ENCODE results near the gene MED25. TPM values are rescaled to one million over a fixed set of nuclear protein-coding genes. Genes with fewer than 3 reads are reported as not detected.

Gene MED25
- total and polyA plus RNA-seq, 9 of the 15 experiments (the other 6 are each of a cell fraction or from before 2014, with no cell fraction given) = 4.1 to 93.9 (median 19.3) TPM

DNA sequence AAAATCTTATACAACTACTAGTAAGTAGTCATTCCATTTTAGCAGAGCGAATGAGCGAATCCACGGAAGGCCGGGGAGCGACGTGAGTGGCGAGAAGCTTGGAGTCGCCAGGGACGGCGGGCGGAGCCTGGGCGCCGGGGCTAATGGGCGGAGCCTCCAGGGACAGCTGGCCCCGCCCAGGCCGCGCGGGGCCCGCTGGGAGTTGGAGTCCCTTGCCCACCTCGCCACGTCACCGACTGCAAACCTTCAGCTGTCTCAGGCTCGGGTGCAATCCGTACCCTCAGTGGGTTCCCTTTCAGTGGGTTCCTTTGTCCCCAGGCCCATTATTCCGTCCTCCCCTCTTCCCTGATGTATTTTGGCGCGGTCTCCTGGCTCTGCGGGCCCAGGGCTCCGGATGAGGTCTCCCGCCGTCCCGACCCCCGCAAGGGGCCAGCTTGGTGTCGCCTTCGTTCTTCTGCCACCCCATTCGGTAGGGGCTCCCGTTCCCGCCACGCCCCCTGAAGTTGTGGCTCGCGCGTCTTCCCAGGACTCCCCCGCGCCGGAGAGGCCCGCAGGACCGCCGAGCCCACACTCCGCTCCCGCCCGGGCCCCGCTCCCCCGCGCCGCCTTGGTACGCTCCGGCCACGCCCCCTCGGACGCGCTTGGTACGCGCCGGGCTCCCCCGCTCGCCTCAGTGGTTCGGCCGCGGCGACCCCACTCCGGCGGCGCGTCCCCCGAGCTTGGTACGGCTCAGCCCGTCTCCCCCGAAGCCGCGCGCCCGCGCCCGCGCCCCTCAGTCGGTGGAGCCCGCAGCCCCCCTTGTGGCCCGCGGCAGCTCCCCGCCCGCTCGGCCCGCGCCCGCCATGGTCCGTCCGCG, 32.6 kb downstream of the MED25 start, which contains the start of gene PTOV1 (continued):
- TF ChIP-seq, protein P1, sequence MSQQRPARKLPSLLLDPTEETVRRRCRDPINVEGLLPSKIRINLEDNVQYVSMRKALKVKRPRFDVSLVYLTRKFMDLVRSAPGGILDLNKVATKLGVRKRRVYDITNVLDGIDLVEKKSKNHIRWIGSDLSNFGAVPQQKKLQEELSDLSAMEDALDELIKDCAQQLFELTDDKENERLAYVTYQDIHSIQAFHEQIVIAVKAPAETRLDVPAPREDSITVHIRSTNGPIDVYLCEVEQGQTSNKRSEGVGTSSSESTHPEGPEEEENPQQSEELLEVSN (IDR thresholded peaks at IDR 0.05; ENCODE audit: borderline replicate concordance in 1 of 2, extremely low read depth in 1 of 2, insufficient read depth in 1 of 2, insufficient read length in 1 of 2, low read depth in 1 of 2, low read length in 1 of 2, poor library complexity in 1 of 2, severe bottlenecking in 1 of 2) = peak in 1 of 2 experiments; percentile 51
- TF ChIP-seq SIRT6 (IDR thresholded peaks at IDR 0.05; ENCODE audit: low read depth, low read length) = no peak
- no peak for TF ChIP-seq ZKSCAN8 (CRISPR knock-in tag; IDR thresholded peaks at IDR 0.05)
- peak; percentile 75 for TF ChIP-seq PCBP1 (IDR thresholded peaks at IDR 0.05; ENCODE audit: low read depth, low read length, poor library complexity, severe bottlenecking)
- peak in 1 of 2 experiments; percentile 79; a peak in 2 of 4 replicates for TF ChIP-seq HDAC1 (IDR thresholded peaks at IDR 0.05)
- no peak for TF ChIP-seq PTRF (tag; IDR thresholded peaks at IDR 0.05)
- TF ChIP-seq HOXB6 (CRISPR knock-in tag; IDR thresholded peaks at IDR 0.05; ENCODE audit: borderline replicate concordance) = no peak
- no peak for TF ChIP-seq KDM2B (CRISPR knock-in tag; IDR thresholded peaks at IDR 0.05)
- TF ChIP-seq MAFF (IDR thresholded peaks at IDR 0.05; ENCODE audit: low read length) = no peak; the same call in 1 of the 2 replicates
- TF ChIP-seq THRB (CRISPR knock-in tag; conservative IDR thresholded peaks at IDR 0.05) = no peak; the same call in 1 of the 2 replicates
- no peak for TF ChIP-seq CREBBP (IDR thresholded peaks at IDR 0.05; ENCODE audit: low read depth, low read length)
- no peak for TF ChIP-seq BDP1 (IDR thresholded peaks at IDR 0.05; ENCODE audit: insufficient read depth, insufficient read length)
- TF ChIP-seq, protein P2, sequence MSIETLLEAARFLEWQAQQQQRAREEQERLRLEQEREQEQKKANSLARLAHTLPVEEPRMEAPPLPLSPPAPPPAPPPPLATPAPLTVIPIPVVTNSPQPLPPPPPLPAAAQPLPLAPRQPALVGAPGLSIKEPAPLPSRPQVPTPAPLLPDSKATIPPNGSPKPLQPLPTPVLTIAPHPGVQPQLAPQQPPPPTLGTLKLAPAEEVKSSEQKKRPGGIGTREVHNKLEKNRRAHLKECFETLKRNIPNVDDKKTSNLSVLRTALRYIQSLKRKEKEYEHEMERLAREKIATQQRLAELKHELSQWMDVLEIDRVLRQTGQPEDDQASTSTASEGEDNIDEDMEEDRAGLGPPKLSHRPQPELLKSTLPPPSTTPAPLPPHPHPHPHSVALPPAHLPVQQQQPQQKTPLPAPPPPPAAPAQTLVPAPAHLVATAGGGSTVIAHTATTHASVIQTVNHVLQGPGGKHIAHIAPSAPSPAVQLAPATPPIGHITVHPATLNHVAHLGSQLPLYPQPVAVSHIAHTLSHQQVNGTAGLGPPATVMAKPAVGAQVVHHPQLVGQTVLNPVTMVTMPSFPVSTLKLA (conservative IDR thresholded peaks at IDR 0.05) = peak; percentile 74 to 90
- peak; percentile 99 for TF ChIP-seq ATF7 (IDR thresholded peaks at IDR 0.05)
- no peak for TF ChIP-seq ID3 (CRISPR knock-in tag; IDR thresholded peaks at IDR 0.05)
- 0 out of 2 replicates have a peak, but pooled peaks have one; percentile 17 for TF ChIP-seq ID3 (tag; IDR thresholded peaks at IDR 0.05)
- TF ChIP-seq POLR2A (conservative IDR thresholded peaks at IDR 0.05) = peak; percentile 81
- no peak for TF ChIP-seq U2AF1 (optimal IDR thresholded peaks at IDR 0.05; ENCODE audit: low read depth, low read length)
- no peak for TF ChIP-seq KLF10 (CRISPR knock-in tag; IDR thresholded peaks at IDR 0.05)
- TF ChIP-seq, protein P3, sequence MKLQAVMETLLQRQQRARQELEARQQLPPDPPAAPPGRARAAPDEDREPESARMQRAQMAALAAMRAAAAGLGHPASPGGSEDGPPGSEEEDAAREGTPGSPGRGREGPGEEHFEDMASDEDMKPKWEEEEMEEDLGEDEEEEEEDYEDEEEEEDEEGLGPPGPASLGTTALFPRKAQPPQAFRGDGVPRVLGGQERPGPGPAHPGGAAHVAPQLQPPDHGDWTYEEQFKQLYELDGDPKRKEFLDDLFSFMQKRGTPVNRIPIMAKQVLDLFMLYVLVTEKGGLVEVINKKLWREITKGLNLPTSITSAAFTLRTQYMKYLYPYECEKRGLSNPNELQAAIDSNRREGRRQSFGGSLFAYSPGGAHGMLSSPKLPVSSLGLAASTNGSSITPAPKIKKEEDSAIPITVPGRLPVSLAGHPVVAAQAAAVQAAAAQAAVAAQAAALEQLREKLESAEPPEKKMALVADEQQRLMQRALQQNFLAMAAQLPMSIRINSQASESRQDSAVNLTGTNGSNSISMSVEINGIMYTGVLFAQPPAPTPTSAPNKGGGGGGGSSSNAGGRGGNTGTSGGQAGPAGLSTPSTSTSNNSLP (IDR thresholded peaks at IDR 0.05; ENCODE audit: borderline replicate concordance, low read depth, low read length) = no peak
- TF ChIP-seq MTA2 (IDR thresholded peaks at IDR 0.05; ENCODE audit: low read depth) = 0 out of 2 replicates have a peak, but pooled peaks have one; percentile 10
- TF ChIP-seq RAD51 (IDR thresholded peaks at IDR 0.05; ENCODE audit: borderline replicate concordance, low read depth) = no peak

All from K562 (cell line).